Fibroblast of skin of right quadriceps (primary cell): ENCODE data around the gene REEP1.

ENCODE experiments used
- DNase-seq: peaks from one replicate; pipeline ENCODE4 v3.0.0-alpha.2; 2013

The REEP1 gene

GRCh38 chr2:86304416-86304815 lies 33.0 kb downstream of the REEP1 start:
- no peak for DNase-seq

GRCh38 chr2:86302320-86302719 lies 35.1 kb downstream of the REEP1 start:
- no peak for DNase-seq

DNA sequence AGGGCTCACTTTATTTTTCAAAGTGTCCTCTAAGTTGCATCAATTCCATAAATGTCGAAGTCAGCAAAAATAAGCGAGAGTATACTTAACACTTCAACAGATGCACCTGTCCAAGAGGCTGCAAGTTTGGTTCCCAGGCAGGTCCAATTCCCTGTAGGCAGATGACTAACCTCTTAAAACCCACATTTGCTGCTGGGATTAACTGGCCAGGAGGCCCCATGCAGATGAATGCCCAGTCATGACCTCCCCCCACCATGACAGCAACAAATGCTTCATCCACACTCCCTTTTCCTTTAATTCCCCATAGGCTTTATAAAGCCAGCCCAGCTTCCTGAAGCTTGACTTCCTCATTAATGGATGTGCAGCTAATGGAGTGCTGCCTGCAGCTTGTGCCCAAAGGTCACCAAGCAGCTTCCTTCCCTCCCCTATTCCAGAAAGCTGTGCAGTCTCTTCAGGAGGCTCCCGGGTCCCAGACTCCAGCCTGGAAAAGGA lies 35.7 kb downstream of the REEP1 start:
- DNase-seq: peak; percentile 28

DNA sequence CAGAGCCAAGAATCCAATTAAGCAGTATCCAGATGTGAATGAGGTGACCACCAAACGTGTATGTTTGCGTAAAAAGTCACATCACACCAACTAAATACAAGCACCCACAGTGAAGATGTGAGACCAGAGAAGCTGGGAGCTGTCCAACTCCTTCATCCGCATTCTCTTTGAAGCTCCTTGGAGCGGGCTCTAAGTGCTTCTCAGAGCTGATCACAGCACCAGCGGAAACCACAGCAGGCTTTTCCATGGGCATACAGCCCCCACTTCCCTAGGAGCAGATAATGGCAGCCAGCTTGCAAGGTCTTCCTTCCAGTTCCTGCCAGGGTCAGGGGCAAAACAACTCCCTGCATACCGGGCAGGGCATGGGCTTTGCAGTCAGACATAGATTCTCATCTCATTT lies 36.4 kb downstream of the REEP1 start:
- no peak for DNase-seq

- DNase-seq: no peak
Observed at GRCh38 chr2:86300496-86300895, 36.9 kb downstream of the REEP1 start.

- DNase-seq: no peak
Observed at GRCh38 chr2:86298411-86299390, 38.7 kb downstream of the REEP1 start.

DNA sequence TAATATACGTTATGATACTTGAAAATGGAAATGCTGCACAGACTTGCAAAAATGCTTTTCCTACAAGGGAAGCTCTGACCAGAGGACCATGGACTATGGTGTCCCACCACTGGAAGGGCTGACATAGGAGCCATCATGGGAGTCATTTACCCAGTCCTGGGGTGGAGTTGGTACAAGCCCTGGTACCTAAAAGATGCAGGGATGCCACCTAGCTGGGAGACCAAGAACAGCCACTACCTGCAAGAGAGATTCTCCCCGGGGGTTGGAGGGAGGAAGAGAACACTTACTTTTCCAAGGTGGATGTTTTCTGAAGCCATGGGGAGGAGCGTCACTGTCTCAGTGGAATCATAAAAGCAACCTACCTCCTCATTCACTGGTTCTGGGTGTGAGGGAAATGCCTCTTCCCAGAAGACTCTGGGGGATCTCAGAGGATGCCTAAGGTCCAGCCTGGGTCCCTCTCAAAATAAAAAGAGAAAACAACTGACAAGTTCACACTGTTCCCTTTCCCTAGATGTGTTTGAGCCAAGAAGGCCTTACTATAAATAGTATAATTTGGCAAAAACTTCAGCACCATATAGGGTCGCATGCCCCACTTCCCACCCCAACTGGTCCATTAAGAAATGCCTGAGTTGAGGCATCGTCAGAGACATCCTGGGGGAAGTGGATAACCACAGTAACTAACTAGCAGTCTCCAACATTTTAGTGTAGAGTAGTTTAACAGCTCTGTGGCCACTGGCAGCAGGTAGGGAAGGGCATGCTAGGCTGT lies 39.9 kb downstream of the REEP1 start:
- no peak for DNase-seq

- DNase-seq: no peak
Observed at GRCh38 chr2:86296947-86297346, 40.5 kb downstream of the REEP1 start.

GRCh38 chr2:86295066-86295465 lies 42.4 kb downstream of the REEP1 start:
- no peak for DNase-seq

DNA sequence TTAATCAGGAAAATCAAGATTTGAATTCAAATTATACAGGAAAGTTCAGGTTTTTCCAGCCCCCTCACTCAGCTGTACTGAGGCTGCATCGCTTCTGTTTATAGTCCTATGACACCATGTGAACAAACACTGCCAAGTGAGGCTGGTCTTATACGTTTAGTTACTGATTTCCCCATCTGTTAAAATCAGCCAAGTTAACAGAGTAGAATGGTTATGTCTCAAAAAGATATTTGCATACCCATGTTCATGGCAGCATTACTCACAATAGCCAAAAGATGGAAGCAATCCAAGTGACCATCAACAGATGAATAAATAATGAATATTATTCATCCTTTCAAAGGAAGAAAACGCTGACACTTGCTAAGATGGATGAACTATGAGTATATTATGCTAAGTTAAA lies 43.8 kb downstream of the REEP1 start:
- DNase-seq: no peak

GRCh38 chr2:86292571-86293515 lies 44.6 kb downstream of the REEP1 start:
- no peak for DNase-seq

GRCh38 chr2:86291328-86291662 lies 46.1 kb downstream of the REEP1 start:
- no peak for DNase-seq

DNA sequence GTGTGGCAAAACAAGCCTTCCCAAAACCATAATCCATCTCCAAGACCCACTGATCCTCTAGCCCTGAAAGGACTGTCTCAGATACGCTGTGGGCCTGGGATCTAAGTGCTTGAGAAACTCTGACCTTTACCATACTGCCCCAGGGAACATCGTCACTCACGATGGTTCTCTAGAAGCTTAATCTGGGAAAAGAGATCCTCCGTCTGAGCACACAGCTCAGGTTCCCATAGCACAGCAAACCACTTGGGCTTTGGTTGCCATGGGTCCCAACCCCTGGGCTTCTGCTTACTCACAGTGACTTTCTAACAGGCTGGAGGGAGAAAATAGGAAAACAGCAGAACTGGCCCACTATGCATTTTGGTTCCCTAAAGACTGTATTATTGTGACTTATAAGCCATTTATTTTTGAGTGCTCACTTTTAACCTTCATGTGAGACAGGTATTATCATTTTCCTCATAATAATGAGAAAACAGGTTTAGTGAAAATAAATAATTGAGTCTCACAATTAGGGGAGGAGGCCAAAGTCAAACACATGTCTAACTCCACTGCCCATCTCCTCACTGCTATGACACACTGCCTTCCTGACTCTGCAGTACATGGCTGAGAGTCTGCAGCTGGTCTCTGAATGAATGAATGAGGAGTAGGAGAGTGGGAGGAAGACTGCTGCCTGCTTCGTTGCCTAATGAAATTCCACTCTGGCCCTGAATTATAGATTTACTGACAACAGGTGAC lies 46.7 kb downstream of the REEP1 start:
- DNase-seq: no peak

DNA sequence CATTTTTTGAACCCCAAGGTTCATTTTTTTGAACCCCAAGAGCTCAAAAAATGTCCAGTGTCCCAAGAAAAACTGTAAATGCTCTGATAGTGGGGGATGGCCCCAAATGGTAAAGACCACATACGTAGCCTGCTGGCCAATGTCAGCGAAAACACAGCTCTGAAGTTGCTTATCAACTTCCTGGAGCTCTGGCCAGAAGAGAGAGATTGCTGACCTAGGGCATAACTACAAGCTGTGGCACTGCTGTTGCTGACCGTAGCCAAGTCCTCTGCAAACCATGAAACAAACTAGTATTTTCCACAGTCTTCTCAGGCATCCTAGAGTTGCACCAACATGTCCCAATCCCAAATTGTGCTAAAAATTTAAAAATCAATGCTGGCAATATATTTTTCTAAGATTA lies 50.9 kb downstream of the REEP1 start:
- DNase-seq: no peak

- no peak for DNase-seq
Observed at GRCh38 chr2:86285981-86286380, 51.4 kb downstream of the REEP1 start.

DNA sequence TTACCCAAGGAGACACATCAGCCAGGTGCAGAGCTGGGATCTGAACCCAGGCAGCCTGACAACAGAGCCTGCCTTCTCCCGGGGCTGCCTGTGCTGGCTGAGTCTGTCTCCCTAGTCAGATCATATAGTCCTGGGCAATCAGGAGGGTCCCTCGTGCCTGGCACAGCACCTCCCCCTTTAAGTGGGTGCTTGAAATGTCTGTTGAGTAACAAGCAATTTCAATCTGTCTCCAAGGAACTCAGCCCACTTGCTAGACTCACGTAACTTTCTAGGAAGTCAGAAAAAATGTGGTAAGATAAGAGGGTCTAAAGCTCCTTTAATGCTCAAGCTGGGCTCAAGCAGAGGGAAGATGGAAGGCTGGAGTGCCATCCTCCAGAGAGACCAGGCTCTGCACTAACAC lies 51.9 kb downstream of the REEP1 start:
- no peak for DNase-seq

DNA sequence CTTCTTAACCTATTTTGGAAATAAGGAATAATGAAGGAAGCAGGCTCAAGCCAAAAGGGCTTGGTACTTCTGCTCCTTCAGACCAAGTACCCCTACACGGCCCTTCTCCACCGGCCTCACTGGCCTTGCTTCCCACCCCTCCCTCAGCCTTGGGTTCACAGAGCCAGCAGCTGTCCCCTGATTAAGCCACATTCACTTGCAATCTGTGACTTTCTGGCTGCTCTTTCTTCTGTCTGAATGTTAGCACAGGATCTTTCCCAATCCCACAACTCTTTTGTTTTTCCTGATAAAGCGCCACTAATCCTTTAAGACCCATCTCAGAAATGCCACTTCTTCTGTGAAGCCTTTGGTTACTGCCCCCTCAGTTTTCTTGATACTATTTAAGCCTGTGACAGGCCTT lies 52.4 kb downstream of the REEP1 start:
- no peak for DNase-seq

DNA sequence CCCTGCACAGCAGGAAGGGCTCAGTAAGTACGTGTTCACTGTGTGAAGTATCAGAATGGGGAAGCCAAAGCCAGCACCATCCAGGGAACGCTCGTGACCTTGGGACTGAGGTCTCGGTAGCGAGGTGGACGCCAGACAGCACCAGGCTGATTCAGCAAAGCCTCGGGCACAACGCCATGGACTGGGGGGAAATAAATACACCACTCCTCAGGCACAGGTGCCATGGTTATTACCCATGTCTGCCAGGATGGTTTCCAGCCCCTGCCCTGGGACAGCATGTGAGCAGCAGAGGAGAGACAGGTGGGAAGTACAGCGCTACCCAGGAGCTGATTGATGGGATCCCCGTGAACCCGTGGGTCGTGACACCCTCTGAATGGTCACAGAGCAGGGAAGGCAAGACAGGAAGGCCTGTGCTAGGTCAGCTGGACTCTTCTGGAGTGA lies 53.0 kb downstream of the REEP1 start:
- no peak for DNase-seq

DNA sequence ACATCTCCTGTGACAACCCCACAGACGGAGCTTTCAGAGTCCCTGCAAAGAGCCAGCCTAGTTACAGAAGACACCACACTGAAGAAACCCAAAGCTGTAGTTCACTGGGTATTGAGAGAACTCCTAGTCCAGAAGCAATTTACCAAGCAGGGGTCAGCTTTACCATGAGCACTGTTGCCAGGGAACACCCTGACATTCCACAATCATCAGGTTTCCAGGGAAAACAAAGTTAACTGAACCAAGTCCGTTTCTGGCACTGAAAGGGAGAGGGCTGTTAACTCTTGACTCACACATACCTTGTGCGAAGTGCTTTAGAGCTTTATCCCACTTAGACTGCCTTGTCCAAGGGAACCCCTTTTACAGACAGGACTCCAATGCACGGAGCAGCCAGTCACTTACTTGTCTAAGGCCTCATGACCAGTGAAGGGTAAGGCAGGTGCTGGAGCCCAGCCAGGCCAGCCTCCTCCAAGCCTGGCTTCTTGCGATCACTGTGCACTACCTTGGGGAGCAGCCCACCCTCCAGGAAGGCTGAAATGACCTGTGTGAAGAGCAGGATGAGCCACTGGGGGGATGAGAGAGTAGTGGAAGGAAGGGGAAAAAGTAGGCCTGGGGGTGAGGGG lies 53.9 kb downstream of the REEP1 start:
- DNase-seq: no peak

GRCh38 chr2:86281066-86281700 lies 56.2 kb downstream of the REEP1 start:
- no peak for DNase-seq

- peak; percentile 55 for DNase-seq
Observed at GRCh38 chr2:86280191-86280667, 57.2 kb downstream of the REEP1 start.
